22Rv1 (cell line): Measurements from ENCODE around the gene NFATC2.

ENCODE experiments used
- ZFX ChIP-seq: fragments of 450-650 bp; IDR thresholded peaks from 2 replicates; pipeline ENCODE4 v1.6.1; 2017; ENCODE audit warnings: antibody characterized with exemption, borderline replicate concordance
- TF ChIP-seq, protein P1 (sequence below): fragments of 450-650 bp; IDR thresholded peaks from 2 replicates; pipeline ENCODE4 v1.5.1; 2017; ENCODE audit warnings: mild to moderate bottlenecking

DNA sequence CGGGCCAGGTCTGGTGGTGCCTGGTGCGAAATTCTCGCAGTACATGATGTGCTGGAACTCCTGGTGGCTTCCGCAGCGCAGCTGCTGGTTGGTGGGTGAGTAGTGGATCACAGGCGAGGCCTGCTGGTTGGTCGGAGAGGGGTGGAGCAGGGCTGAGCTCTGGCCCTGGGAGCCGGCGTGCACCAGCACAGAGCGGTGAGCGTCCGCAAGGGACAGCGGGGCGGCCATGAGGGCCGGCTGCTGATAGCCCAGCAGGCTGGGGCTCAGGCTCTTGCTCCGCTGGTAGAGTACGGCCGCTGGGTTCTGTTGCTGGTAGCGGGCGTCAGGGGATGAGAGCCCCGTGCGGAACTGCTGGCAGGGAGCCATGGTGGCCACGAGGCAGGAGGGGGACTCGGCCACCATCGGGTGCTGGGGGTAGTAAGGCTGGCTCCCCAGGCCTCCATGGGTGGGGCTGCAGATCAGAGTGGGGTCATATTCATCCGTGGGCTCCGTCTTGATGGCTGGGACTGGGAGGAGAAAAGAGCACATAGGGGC lies 110.2 kb downstream of the NFATC2 start:
- TF ChIP-seq, protein P1, sequence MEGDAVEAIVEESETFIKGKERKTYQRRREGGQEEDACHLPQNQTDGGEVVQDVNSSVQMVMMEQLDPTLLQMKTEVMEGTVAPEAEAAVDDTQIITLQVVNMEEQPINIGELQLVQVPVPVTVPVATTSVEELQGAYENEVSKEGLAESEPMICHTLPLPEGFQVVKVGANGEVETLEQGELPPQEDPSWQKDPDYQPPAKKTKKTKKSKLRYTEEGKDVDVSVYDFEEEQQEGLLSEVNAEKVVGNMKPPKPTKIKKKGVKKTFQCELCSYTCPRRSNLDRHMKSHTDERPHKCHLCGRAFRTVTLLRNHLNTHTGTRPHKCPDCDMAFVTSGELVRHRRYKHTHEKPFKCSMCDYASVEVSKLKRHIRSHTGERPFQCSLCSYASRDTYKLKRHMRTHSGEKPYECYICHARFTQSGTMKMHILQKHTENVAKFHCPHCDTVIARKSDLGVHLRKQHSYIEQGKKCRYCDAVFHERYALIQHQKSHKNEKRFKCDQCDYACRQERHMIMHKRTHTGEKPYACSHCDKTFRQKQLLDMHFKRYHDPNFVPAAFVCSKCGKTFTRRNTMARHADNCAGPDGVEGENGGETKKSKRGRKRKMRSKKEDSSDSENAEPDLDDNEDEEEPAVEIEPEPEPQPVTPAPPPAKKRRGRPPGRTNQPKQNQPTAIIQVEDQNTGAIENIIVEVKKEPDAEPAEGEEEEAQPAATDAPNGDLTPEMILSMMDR, result no peak
- no peak for TF ChIP-seq ZFX
